Measurements from ENCODE around the gene AFAP1L2. TPM values are rescaled to one million over a fixed set of nuclear protein-coding genes. Genes with fewer than 3 reads are reported as not detected.

The AFAP1L2 gene
- total RNA-seq, 1 donor from 2014 or later, result 6.4 TPM

GRCh38 chr10:114359041-114359952 lies 45.0 kb downstream of the AFAP1L2 start:
- Mint-ChIP-seq H3K27me3 (peaks cover 4% of the 10 kb centered on the region), H3K4me3 (no peak overlapping the region), H3K27ac (no peak overlapping the region), H3K9me3 (no peaks in the 10 kb centered on the region), H3K4me1 (ENCODE audit: unreplicated experiment) (peaks cover 24% of the 10 kb centered on the region), H3K36me3 (no peaks in the 10 kb centered on the region)
- no peak for TF ChIP-seq CTCF (conservative IDR thresholded peaks at IDR 0.05)
- no peak for DNase-seq (ENCODE audit: extremely low spot score, unreplicated experiment)

GRCh38 chr10:114357515-114357996 lies 46.7 kb downstream of the AFAP1L2 start:
- no peaks in the 10 kb centered on the region for H3K36me3 Mint-ChIP-seq
- H3K27ac Mint-ChIP-seq, result no peak overlapping the region
- peaks cover 20% of the 10 kb centered on the region for H3K4me1 Mint-ChIP-seq (ENCODE audit: unreplicated experiment)
- H3K27me3 Mint-ChIP-seq, result peaks cover 4% of the 10 kb centered on the region
- no peaks in the 10 kb centered on the region for H3K9me3 Mint-ChIP-seq
- H3K4me3 Mint-ChIP-seq, result no peak overlapping the region
- no peak for DNase-seq (ENCODE audit: extremely low spot score, unreplicated experiment)
- no peak for TF ChIP-seq CTCF (conservative IDR thresholded peaks at IDR 0.05)

- DNase-seq (ENCODE audit: extremely low spot score, unreplicated experiment), result no peak
- Mint-ChIP-seq H3K9me3 (no peaks in the 10 kb centered on the region), H3K4me1 (ENCODE audit: unreplicated experiment) (peaks cover 15% of the 10 kb centered on the region), H3K27me3 (peaks cover 4% of the 10 kb centered on the region), H3K36me3 (no peaks in the 10 kb centered on the region), H3K4me3 (no peak overlapping the region), H3K27ac (no peak overlapping the region)
- no peak for TF ChIP-seq CTCF (conservative IDR thresholded peaks at IDR 0.05)
These were observed 47.4 kb downstream of the AFAP1L2 start for GRCh38 chr10:114356751-114357514.

GRCh38 chr10:114356126-114356525 lies 48.2 kb downstream of the AFAP1L2 start:
- no peak for DNase-seq (ENCODE audit: extremely low spot score, unreplicated experiment)
- no peak for TF ChIP-seq CTCF (conservative IDR thresholded peaks at IDR 0.05)
- no peaks in the 10 kb centered on the region for H3K9me3 Mint-ChIP-seq
- H3K36me3 Mint-ChIP-seq, result no peaks in the 10 kb centered on the region
- peaks cover 16% of the 10 kb centered on the region for H3K4me1 Mint-ChIP-seq (ENCODE audit: unreplicated experiment)
- peaks cover 4% of the 10 kb centered on the region for H3K27me3 Mint-ChIP-seq
- H3K27ac Mint-ChIP-seq, result no peak overlapping the region
- no peak overlapping the region for H3K4me3 Mint-ChIP-seq

- Mint-ChIP-seq H3K4me1 (ENCODE audit: unreplicated experiment) (peaks cover 28% of the 10 kb centered on the region), H3K27ac (no peak overlapping the region), H3K27me3 (no peaks in the 10 kb centered on the region), H3K4me3 (no peak overlapping the region), H3K36me3 (no peaks in the 10 kb centered on the region), H3K9me3 (no peaks in the 10 kb centered on the region)
- no peak for DNase-seq (ENCODE audit: extremely low spot score, unreplicated experiment)
- no peak for TF ChIP-seq CTCF (conservative IDR thresholded peaks at IDR 0.05)
These were observed 50.9 kb downstream of the AFAP1L2 start for GRCh38 chr10:114353383-114353782.
